ENCODE results near the gene RUNX2.

The RUNX2 gene

GRCh38 chr6:45589367-45589766 is 261.2 kb downstream of the RUNX2 start:
- DNase-seq (ENCODE audit: low read depth), result no peak

GRCh38 chr6:45590226-45590625 is 262.1 kb downstream of the RUNX2 start:
- DNase-seq (ENCODE audit: low read depth), result no peak

GRCh38 chr6:45590696-45591184 is 262.6 kb downstream of the RUNX2 start:
- DNase-seq (ENCODE audit: low read depth), result no peak

GRCh38 chr6:45591306-45591705 is 263.2 kb downstream of the RUNX2 start:
- no peak for DNase-seq (ENCODE audit: low read depth)

- DNase-seq (ENCODE audit: low read depth), result no peak
Measured at GRCh38 chr6:45591890-45592289, 263.8 kb downstream of the RUNX2 start.

GRCh38 chr6:45592991-45593390 is 264.9 kb downstream of the RUNX2 start:
- no peak for DNase-seq (ENCODE audit: low read depth)

GRCh38 chr6:45595010-45595851 is 267.1 kb downstream of the RUNX2 start:
- DNase-seq (ENCODE audit: low read depth), result no peak

- no peak for DNase-seq (ENCODE audit: low read depth)
Measured at GRCh38 chr6:45597424-45597823, 269.3 kb downstream of the RUNX2 start.

GRCh38 chr6:45599053-45599452 is 270.9 kb downstream of the RUNX2 start:
- no peak for DNase-seq (ENCODE audit: low read depth)

- DNase-seq (ENCODE audit: low read depth), result no peak
Measured at GRCh38 chr6:45605971-45606370, 277.8 kb downstream of the RUNX2 start.

- DNase-seq (ENCODE audit: low read depth), result no peak
Measured at GRCh38 chr6:45606831-45607400, 278.8 kb downstream of the RUNX2 start.

- no peak for DNase-seq (ENCODE audit: low read depth)
Measured at GRCh38 chr6:45607798-45608197, 279.7 kb downstream of the RUNX2 start.

GRCh38 chr6:45608252-45608913 is 280.3 kb downstream of the RUNX2 start:
- DNase-seq (ENCODE audit: low read depth), result no peak

GRCh38 chr6:45609141-45609638 is 281.1 kb downstream of the RUNX2 start:
- DNase-seq (ENCODE audit: low read depth), result no peak

- no peak for DNase-seq (ENCODE audit: low read depth)
Measured at GRCh38 chr6:45610374-45610773, 282.2 kb downstream of the RUNX2 start.

- DNase-seq (ENCODE audit: low read depth), result no peak
Measured at GRCh38 chr6:45610832-45611231, 282.7 kb downstream of the RUNX2 start.

- DNase-seq (ENCODE audit: low read depth), result no peak
Measured at GRCh38 chr6:45611491-45611890, 283.4 kb downstream of the RUNX2 start.

- DNase-seq (ENCODE audit: low read depth), result no peak
Measured at GRCh38 chr6:45613656-45614055, 285.5 kb downstream of the RUNX2 start.

GRCh38 chr6:45614488-45615285 is 286.6 kb downstream of the RUNX2 start:
- no peak for DNase-seq (ENCODE audit: low read depth)

- DNase-seq (ENCODE audit: low read depth), result no peak
Measured at GRCh38 chr6:45616209-45616608, 288.1 kb downstream of the RUNX2 start.

GRCh38 chr6:45617441-45617840 is 289.3 kb downstream of the RUNX2 start:
- DNase-seq (ENCODE audit: low read depth), result no peak

- DNase-seq (ENCODE audit: low read depth), result no peak
Measured at GRCh38 chr6:45618259-45618658, 290.1 kb downstream of the RUNX2 start.
